Activated B cell treated with CpG ODN at 0.5 μM for 24 hours (primary cell): ENCODE measurements around the gene SLIT3. TPM values are rescaled to one million over a fixed set of nuclear protein-coding genes. Genes with fewer than 3 reads are reported as not detected.

Source experiments
- ATAC-seq: fragments of 200-7000 bp; cut with Tn5 transposase; one replicate; pipeline ENCODE4 v1.10.0; 2021; ENCODE audit warnings: low read depth, mild to moderate bottlenecking, moderate library complexity
- CTCF ChIA-PET: fragments of 350-600 bp; sonication (Branson Sonifier 250); formaldehyde crosslinking; loops from one replicate; lab custom pipeline; 2021; ENCODE audit warnings: antibody characterized with exemption; lab: Charles Lee
- POLR2A ChIA-PET: fragments of 350-600 bp; sonication (Branson Sonifier 250); formaldehyde crosslinking; loops from one replicate; lab custom pipeline; 2021; ENCODE audit warnings: antibody characterized with exemption; lab: Charles Lee
- DNase-seq: peaks from one replicate; pipeline ENCODE4 v3.0.0; 2022
- H3K27ac Mint-ChIP-seq: one replicate; pipeline ENCODE4 v1.8.0; 2020; ENCODE audit warnings: mixed read lengths
- H3K27me3 Mint-ChIP-seq: one replicate; pipeline ENCODE4 v1.8.0; 2021; ENCODE audit warnings: mixed read lengths
- H3K36me3 Mint-ChIP-seq: one replicate; pipeline ENCODE4 v1.8.0; 2021; ENCODE audit warnings: low read depth, mixed read lengths
- H3K4me1 Mint-ChIP-seq: one replicate; pipeline ENCODE4 v1.8.0; 2021; ENCODE audit warnings: mixed read lengths
- H3K4me3 Mint-ChIP-seq: one replicate; pipeline ENCODE4 v1.8.0; 2020; ENCODE audit warnings: mild to moderate bottlenecking, mixed read lengths
- H3K9me3 Mint-ChIP-seq: one replicate; pipeline ENCODE4 v1.8.0; 2020; ENCODE audit warnings: mixed read lengths
- CTCF ChIP-seq: fragments of 200-600 bp; IDR thresholded peaks from one replicate; pipeline ENCODE4 v1.8.0; 2022; ENCODE audit warnings: antibody characterized with exemption, mild to moderate bottlenecking
- intact Hi-C: fragments of 100-400 bp; cut with micrococcal nuclease; formaldehyde crosslinking; loops from one replicate; pipeline ENCODE4 v1.15.1; 2024
- total RNA-seq: library from RNA; stranded (reverse); gene quantifications from 2 replicates; pipeline ENCODE4 v1.2.3, GENCODE V29; 2022

SLIT3 gene
- total RNA-seq, 1 donor from 2014 or later: not detected

DNA sequence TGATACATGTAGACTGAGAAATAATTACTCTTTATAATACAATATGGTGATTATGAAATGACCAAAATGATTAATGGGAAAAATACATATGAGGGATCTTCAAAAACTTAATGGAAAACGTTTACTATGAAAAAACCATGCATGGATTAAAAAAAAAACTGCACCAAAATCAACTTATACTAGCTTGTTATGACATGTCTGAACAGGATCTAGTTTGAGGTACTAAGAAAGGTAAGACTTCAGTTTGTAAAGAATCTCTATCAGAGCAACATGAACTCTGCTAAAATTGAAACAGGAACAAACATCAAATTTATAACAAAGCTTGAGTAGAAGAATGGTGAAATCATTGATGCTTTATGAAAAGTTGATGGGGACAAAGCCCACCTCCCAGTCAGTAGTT lies 178.0 kb downstream of the SLIT3 start:
- Mint-ChIP-seq H3K27ac (no peak overlapping the region), H3K9me3 (no peaks in the 10 kb centered on the region), H3K4me1 (no peaks in the 10 kb centered on the region), H3K27me3 (peaks cover 1% of the 10 kb centered on the region), H3K36me3 (no peaks in the 10 kb centered on the region), H3K4me3 (no peak overlapping the region)
- ATAC-seq: no peak
- TF ChIP-seq CTCF: no peak
- intact Hi-C loops: no loop called here
- CTCF ChIA-PET: no interaction called here
- no peak for DNase-seq
- POLR2A ChIA-PET: no interaction called here

GRCh38 chr5:169121630-169122420 lies 179.1 kb downstream of the SLIT3 start:
- H3K9me3 Mint-ChIP-seq: no peaks in the 10 kb centered on the region
- POLR2A ChIA-PET: no interaction called here

DNA sequence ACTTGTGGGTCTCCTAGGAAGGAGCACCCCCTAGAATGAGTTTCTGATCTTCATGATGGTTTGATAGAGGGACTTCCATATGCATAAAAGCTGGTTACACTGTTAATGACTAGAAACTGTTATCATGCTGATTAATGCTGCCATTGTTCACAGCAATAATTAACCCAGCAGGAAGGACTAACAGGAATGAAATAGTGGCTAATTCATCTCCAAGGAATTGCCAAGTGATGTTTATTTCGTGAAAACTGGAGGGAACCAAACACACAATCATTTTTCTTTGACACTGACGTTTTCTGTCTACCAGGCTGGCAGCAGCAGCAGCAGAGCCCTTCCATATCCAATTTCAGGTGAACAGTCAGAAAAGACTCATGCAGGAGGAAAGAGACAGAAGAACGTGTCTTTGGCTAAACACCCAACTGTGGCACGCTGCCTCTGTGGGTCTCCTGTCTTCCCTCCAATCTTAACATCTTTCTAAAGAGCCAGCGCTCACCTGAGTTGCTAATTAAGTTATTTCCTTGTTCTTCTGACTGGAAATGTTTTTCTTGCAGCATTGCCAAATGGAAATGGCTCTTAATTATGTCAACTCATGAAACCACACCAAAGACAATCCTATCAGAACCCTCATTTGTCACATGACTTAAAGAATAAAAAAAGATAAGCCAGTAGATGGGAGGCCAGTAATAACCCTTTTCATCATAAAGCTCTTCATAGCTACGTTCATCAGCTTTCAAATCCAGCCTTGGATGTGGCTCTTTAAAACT lies 181.5 kb downstream of the SLIT3 start:
- Mint-ChIP-seq H3K9me3 (no peaks in the 10 kb centered on the region), H3K4me1 (no peaks in the 10 kb centered on the region), H3K4me3 (no peak overlapping the region), H3K27ac (no peak overlapping the region), H3K36me3 (no peaks in the 10 kb centered on the region), H3K27me3 (no peaks in the 10 kb centered on the region)
- DNase-seq: no peak
- ATAC-seq: no peak
- no peak for TF ChIP-seq CTCF
- POLR2A ChIA-PET: no interaction called here
- CTCF ChIA-PET: no interaction called here
- intact Hi-C loops: no loop called here

More at GRCh38 chr5:169121630-169122420, 179.1 kb downstream of the SLIT3 start:
- no peak overlapping the region for H3K27ac Mint-ChIP-seq
- no peak for DNase-seq
- H3K4me1 Mint-ChIP-seq: no peaks in the 10 kb centered on the region
- no peak for ATAC-seq
- intact Hi-C loops: no loop called here
- TF ChIP-seq CTCF: no peak
- no peaks in the 10 kb centered on the region for H3K36me3 Mint-ChIP-seq
- no peak overlapping the region for H3K4me3 Mint-ChIP-seq
- CTCF ChIA-PET: no interaction called here
- H3K27me3 Mint-ChIP-seq: peaks cover 1% of the 10 kb centered on the region

- H3K27ac Mint-ChIP-seq: no peak overlapping the region
- ChIA-PET CTCF (no interaction called here), POLR2A (no interaction called here)
- H3K9me3 Mint-ChIP-seq: no peaks in the 10 kb centered on the region
- ATAC-seq (no peak), DNase-seq (no peak)
- no peaks in the 10 kb centered on the region for H3K36me3 Mint-ChIP-seq
- intact Hi-C loops: no loop called here
- no peak for TF ChIP-seq CTCF
- H3K4me3 Mint-ChIP-seq: no peak overlapping the region
- no peaks in the 10 kb centered on the region for H3K4me1 Mint-ChIP-seq
- H3K27me3 Mint-ChIP-seq: no peaks in the 10 kb centered on the region
These were observed 183.9 kb downstream of the SLIT3 start for GRCh38 chr5:169116961-169117461.

GRCh38 chr5:169115461-169116124 lies 185.3 kb downstream of the SLIT3 start:
- DNase-seq (no peak), ATAC-seq (no peak)
- H3K4me1 Mint-ChIP-seq: no peaks in the 10 kb centered on the region
- ChIA-PET POLR2A (no interaction called here), CTCF (no interaction called here)
- no peak overlapping the region for H3K4me3 Mint-ChIP-seq
- H3K27me3 Mint-ChIP-seq: no peaks in the 10 kb centered on the region
- H3K9me3 Mint-ChIP-seq: peaks cover 3% of the 10 kb centered on the region
- no peaks in the 10 kb centered on the region for H3K36me3 Mint-ChIP-seq
- no peak overlapping the region for H3K27ac Mint-ChIP-seq
- intact Hi-C loops: no loop called here
- TF ChIP-seq CTCF: no peak
